T-helper 2 cell treated with Interferon-gamma antibody and Interleukin-4, amounts not matched to agents 5 μg/mL and 100 μg/mL, for 36 hours (primary cell): Measurements from ENCODE around the gene KCNIP3.
"Not testable (repeated sequence)": the region's sequence is repeated elsewhere in the genome, so short reads cannot be mapped to it uniquely, and the experiment has no call there.

Source experiments
- DNase-seq: peaks from one replicate; pipeline ENCODE4 v3.0.0; 2021; ENCODE audit warnings: low spot score
- H3K27ac Mint-ChIP-seq: one replicate; pipeline ENCODE4 v1.8.0; 2021; ENCODE audit warnings: mild to moderate bottlenecking, mixed read lengths
- H3K27me3 Mint-ChIP-seq: one replicate; pipeline ENCODE4 v1.8.0; 2021; ENCODE audit warnings: low read depth, mixed read lengths
- H3K36me3 Mint-ChIP-seq: one replicate; pipeline ENCODE4 v1.8.0; 2021; ENCODE audit warnings: low read depth, mixed read lengths
- H3K4me1 Mint-ChIP-seq: one replicate; pipeline ENCODE4 v1.8.0; 2021; ENCODE audit warnings: low read depth, mixed read lengths
- H3K4me3 Mint-ChIP-seq: one replicate; pipeline ENCODE4 v1.8.0; 2022; ENCODE audit warnings: mild to moderate bottlenecking, moderate library complexity, mixed read lengths
- H3K9me3 Mint-ChIP-seq: one replicate; pipeline ENCODE4 v1.8.0; 2021; ENCODE audit warnings: mixed read lengths

The KCNIP3 gene

GRCh38 chr2:95353055-95353575, 56.0 kb downstream of the KCNIP3 start:
- Mint-ChIP-seq H3K4me3 (no peak overlapping the region), H3K36me3 (no peaks in the 10 kb centered on the region), H3K27ac (no peak overlapping the region), H3K9me3 (no peaks in the 10 kb centered on the region), H3K27me3 (peaks cover 6% of the 10 kb centered on the region), H3K4me1 (no peaks in the 10 kb centered on the region)
- DNase-seq = no peak

- Mint-ChIP-seq H3K36me3 (no peaks in the 10 kb centered on the region), H3K27me3 (peaks cover 2% of the 10 kb centered on the region), H3K9me3 (no peaks in the 10 kb centered on the region), H3K4me1 (no peaks in the 10 kb centered on the region), H3K4me3 (no peak overlapping the region), H3K27ac (no peak overlapping the region)
- no peak for DNase-seq
These were observed 56.7 kb downstream of the KCNIP3 start for GRCh38 chr2:95353613-95354468.

GRCh38 chr2:95354469-95354901, 57.3 kb downstream of the KCNIP3 start:
- DNase-seq = no peak
- no peaks in the 10 kb centered on the region for H3K4me1 Mint-ChIP-seq
- H3K36me3 Mint-ChIP-seq = no peaks in the 10 kb centered on the region
- H3K9me3 Mint-ChIP-seq = no peaks in the 10 kb centered on the region
- no peak overlapping the region for H3K4me3 Mint-ChIP-seq
- H3K27ac Mint-ChIP-seq = no peak overlapping the region
- H3K27me3 Mint-ChIP-seq = peaks cover 2% of the 10 kb centered on the region

GRCh38 chr2:95354925-95355324, 57.8 kb downstream of the KCNIP3 start:
- H3K4me1 Mint-ChIP-seq = no peaks in the 10 kb centered on the region
- no peaks in the 10 kb centered on the region for H3K9me3 Mint-ChIP-seq
- H3K27ac Mint-ChIP-seq = no peak overlapping the region
- no peak overlapping the region for H3K4me3 Mint-ChIP-seq
- no peaks in the 10 kb centered on the region for H3K36me3 Mint-ChIP-seq
- peaks cover 2% of the 10 kb centered on the region for H3K27me3 Mint-ChIP-seq
- no peak for DNase-seq

- not testable (repeated sequence) for H3K4me1 Mint-ChIP-seq, H3K4me3 Mint-ChIP-seq, H3K27ac Mint-ChIP-seq, H3K27me3 Mint-ChIP-seq, H3K36me3 Mint-ChIP-seq, H3K9me3 Mint-ChIP-seq, DNase-seq
These were observed 58.3 kb downstream of the KCNIP3 start for GRCh38 chr2:95355486-95355885.

GRCh38 chr2:95356821-95357700, 59.9 kb downstream of the KCNIP3 start:
- DNase-seq = no peak
- Mint-ChIP-seq H3K9me3 (no peaks in the 10 kb centered on the region), H3K36me3 (no peaks in the 10 kb centered on the region), H3K27ac (no peak overlapping the region), H3K4me3 (no peak overlapping the region), H3K27me3 (peaks cover 2% of the 10 kb centered on the region), H3K4me1 (no peaks in the 10 kb centered on the region)

- Mint-ChIP-seq H3K36me3 (no peaks in the 10 kb centered on the region), H3K4me3 (no peak overlapping the region), H3K9me3 (no peaks in the 10 kb centered on the region), H3K27ac (no peak overlapping the region), H3K27me3 (peaks cover 2% of the 10 kb centered on the region), H3K4me1 (no peaks in the 10 kb centered on the region)
- no peak for DNase-seq
These were observed 60.7 kb downstream of the KCNIP3 start for GRCh38 chr2:95357717-95358280.

- no peaks in the 10 kb centered on the region for H3K9me3 Mint-ChIP-seq
- H3K27ac Mint-ChIP-seq = no peak overlapping the region
- no peaks in the 10 kb centered on the region for H3K36me3 Mint-ChIP-seq
- no peak overlapping the region for H3K4me3 Mint-ChIP-seq
- no peak for DNase-seq
- H3K4me1 Mint-ChIP-seq = no peaks in the 10 kb centered on the region
- peaks cover 2% of the 10 kb centered on the region for H3K27me3 Mint-ChIP-seq
These were observed 61.9 kb downstream of the KCNIP3 start for GRCh38 chr2:95359031-95359430.

- Mint-ChIP-seq H3K36me3 (no peaks in the 10 kb centered on the region), H3K4me3 (no peak overlapping the region), H3K27me3 (peaks cover 3% of the 10 kb centered on the region), H3K4me1 (no peaks in the 10 kb centered on the region), H3K27ac (no peak overlapping the region), H3K9me3 (no peaks in the 10 kb centered on the region)
- DNase-seq = no peak
These were observed 62.4 kb downstream of the KCNIP3 start for GRCh38 chr2:95359501-95359930.

- DNase-seq = no peak
- Mint-ChIP-seq H3K36me3 (no peaks in the 10 kb centered on the region), H3K9me3 (no peaks in the 10 kb centered on the region), H3K27me3 (peaks cover 6% of the 10 kb centered on the region), H3K4me3 (no peak overlapping the region), H3K4me1 (no peaks in the 10 kb centered on the region), H3K27ac (no peak overlapping the region)
These were observed 64.3 kb downstream of the KCNIP3 start for GRCh38 chr2:95361216-95361980.

- DNase-seq = no peak
- Mint-ChIP-seq H3K27me3 (peaks cover 6% of the 10 kb centered on the region), H3K4me1 (no peaks in the 10 kb centered on the region), H3K9me3 (no peaks in the 10 kb centered on the region), H3K4me3 (no peak overlapping the region), H3K36me3 (no peaks in the 10 kb centered on the region), H3K27ac (no peak overlapping the region)
These were observed 65.3 kb downstream of the KCNIP3 start for GRCh38 chr2:95362486-95362885.

GRCh38 chr2:95366514-95366913, 69.4 kb downstream of the KCNIP3 start:
- DNase-seq = no peak
- no peaks in the 10 kb centered on the region for H3K36me3 Mint-ChIP-seq
- H3K4me1 Mint-ChIP-seq = no peaks in the 10 kb centered on the region
- no peaks in the 10 kb centered on the region for H3K9me3 Mint-ChIP-seq
- H3K27me3 Mint-ChIP-seq = peaks cover 4% of the 10 kb centered on the region
- H3K4me3 Mint-ChIP-seq = no peak overlapping the region
- no peak overlapping the region for H3K27ac Mint-ChIP-seq

- H3K4me1 Mint-ChIP-seq = no peaks in the 10 kb centered on the region
- no peaks in the 10 kb centered on the region for H3K9me3 Mint-ChIP-seq
- no peak overlapping the region for H3K27ac Mint-ChIP-seq
- H3K36me3 Mint-ChIP-seq = no peaks in the 10 kb centered on the region
- no peak for DNase-seq
- H3K27me3 Mint-ChIP-seq = peaks cover 5% of the 10 kb centered on the region
- no peak overlapping the region for H3K4me3 Mint-ChIP-seq
These were observed 75.2 kb downstream of the KCNIP3 start for GRCh38 chr2:95372216-95372829.
